Measurements from ENCODE around the gene COL6A1.

DNA sequence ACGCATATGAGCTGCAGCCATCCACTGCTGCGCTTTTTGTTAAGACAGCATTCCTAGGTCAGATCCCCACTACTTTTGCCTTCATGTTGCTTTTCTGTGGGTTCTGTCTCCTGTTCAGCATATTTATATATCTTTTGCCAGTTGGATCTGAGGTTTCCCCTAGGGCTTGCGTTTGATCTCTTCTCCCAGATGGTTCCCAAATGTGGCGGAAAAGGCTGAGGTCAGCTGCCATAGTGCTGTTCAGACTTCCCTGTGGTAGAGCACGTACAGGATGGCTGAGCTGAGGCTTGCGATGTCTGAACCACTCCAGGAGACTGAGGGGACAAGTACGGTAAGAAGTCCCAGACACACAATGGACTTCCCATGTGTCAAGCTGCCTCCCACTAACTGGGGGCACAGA, 39.8 kb downstream of the COL6A1 start:
- TF ChIP-seq, protein P1, sequence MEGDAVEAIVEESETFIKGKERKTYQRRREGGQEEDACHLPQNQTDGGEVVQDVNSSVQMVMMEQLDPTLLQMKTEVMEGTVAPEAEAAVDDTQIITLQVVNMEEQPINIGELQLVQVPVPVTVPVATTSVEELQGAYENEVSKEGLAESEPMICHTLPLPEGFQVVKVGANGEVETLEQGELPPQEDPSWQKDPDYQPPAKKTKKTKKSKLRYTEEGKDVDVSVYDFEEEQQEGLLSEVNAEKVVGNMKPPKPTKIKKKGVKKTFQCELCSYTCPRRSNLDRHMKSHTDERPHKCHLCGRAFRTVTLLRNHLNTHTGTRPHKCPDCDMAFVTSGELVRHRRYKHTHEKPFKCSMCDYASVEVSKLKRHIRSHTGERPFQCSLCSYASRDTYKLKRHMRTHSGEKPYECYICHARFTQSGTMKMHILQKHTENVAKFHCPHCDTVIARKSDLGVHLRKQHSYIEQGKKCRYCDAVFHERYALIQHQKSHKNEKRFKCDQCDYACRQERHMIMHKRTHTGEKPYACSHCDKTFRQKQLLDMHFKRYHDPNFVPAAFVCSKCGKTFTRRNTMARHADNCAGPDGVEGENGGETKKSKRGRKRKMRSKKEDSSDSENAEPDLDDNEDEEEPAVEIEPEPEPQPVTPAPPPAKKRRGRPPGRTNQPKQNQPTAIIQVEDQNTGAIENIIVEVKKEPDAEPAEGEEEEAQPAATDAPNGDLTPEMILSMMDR (conservative IDR thresholded peaks at IDR 0.05 in 1 of 2, IDR thresholded peaks at IDR 0.05 in 1 of 2; ENCODE audit: low read depth in 1 of 2, low read length in 2 of 2): no peak
- no peak for TF ChIP-seq EZH2 (IDR thresholded peaks at IDR 0.05; ENCODE audit: low read length, missing control alignments)
